Hepatocyte (in vitro differentiated cells): Measurements from ENCODE around the gene ABHD16A. TPM values are rescaled to one million over a fixed set of nuclear protein-coding genes. Genes with fewer than 3 reads are reported as not detected.
A peak's percentile ranks its signal among the peaks of the same experiment; 100 is the strongest.

ENCODE experiments used
- DNase-seq: peaks from one replicate; pipeline ENCODE4 v3.0.0-alpha.2; 2016; ENCODE audit warnings: low spot score
- H2AFZ ChIP-seq: fragments of 200-600 bp; sonication (generic); 2 replicates; pipeline ENCODE4 v1.6.0; 2016; ENCODE audit warnings: antibody characterized with exemption, mild to moderate bottlenecking
- H3K27ac ChIP-seq: fragments of 200-600 bp; sonication (generic); 2 replicates; pipeline ENCODE4 v1.5.1; 2016; ENCODE audit warnings: mild to moderate bottlenecking
- H3K27me3 ChIP-seq: fragments of 200-600 bp; sonication (generic); 2 replicates; pipeline ENCODE4 v1.6.1; 2016
- H3K36me3 ChIP-seq: fragments of 200-600 bp; sonication (generic); replicated peaks from 2 replicates; pipeline ENCODE4 v1.5.1; 2016; ENCODE audit warnings: low read depth; ENCODE audit not compliant: insufficient read depth
- H3K4me1 ChIP-seq: fragments of 200-600 bp; sonication (generic); 2 replicates; pipeline ENCODE4 v1.5.1; 2016; ENCODE audit warnings: mild to moderate bottlenecking, moderate library complexity; ENCODE audit not compliant: insufficient read depth
- H3K4me2 ChIP-seq: fragments of 200-600 bp; sonication (generic); 2 replicates; pipeline ENCODE4 v1.6.0; 2016
- H3K4me3 ChIP-seq: fragments of 200-600 bp; sonication (generic); 2 replicates; pipeline ENCODE4 v1.5.1; 2016; ENCODE audit warnings: mild to moderate bottlenecking
- H3K79me2 ChIP-seq: fragments of 200-600 bp; sonication (generic); 2 replicates; pipeline ENCODE4 v1.6.0; 2017; ENCODE audit warnings: mild to moderate bottlenecking
- H3K9me2 ChIP-seq: fragments of 200-600 bp; sonication (generic); replicated peaks from 2 replicates; pipeline ENCODE4 v1.6.0; 2017; ENCODE audit warnings: mild to moderate bottlenecking; ENCODE audit not compliant: insufficient read depth
- H3K9me3 ChIP-seq: fragments of 200-600 bp; sonication (generic); 2 replicates; pipeline ENCODE4 v1.5.1; 2016; ENCODE audit warnings: low read depth, mild to moderate bottlenecking
- H4K20me1 ChIP-seq: fragments of 200-600 bp; sonication (generic); 2 replicates; pipeline ENCODE4 v1.6.0; 2016; ENCODE audit warnings: mild to moderate bottlenecking; ENCODE audit not compliant: insufficient read depth, poor library complexity, severe bottlenecking
- CTCF ChIP-seq: fragments of 200-600 bp; sonication (generic); IDR thresholded peaks from 2 replicates; pipeline ENCODE4 v1.5.1; 2016; ENCODE audit warnings: antibody characterized with exemption, mild to moderate bottlenecking; ENCODE audit not compliant: poor library complexity
- EZH2 ChIP-seq: fragments of 200-600 bp; sonication (generic); IDR thresholded peaks from 2 replicates; pipeline ENCODE4 v1.6.1; 2016; ENCODE audit warnings: antibody characterized with exemption, mild to moderate bottlenecking, borderline replicate concordance
- EZH2phosphoT487 ChIP-seq: fragments of 200-600 bp; sonication (generic); IDR thresholded peaks from one replicate; pipeline ENCODE4 v1.6.1; 2018; ENCODE audit warnings: antibody characterized with exemption, mild to moderate bottlenecking, low read depth, moderate library complexity; ENCODE audit not compliant: unreplicated experiment, severe bottlenecking
- WGBS: methylation state at CpG from one replicate; pipeline ENCODE4 v1.1.6; 2016; ENCODE audit warnings: low lambda C conversion rate; ENCODE audit errors: missing lambda C conversion rate; 5-methylcytosine and 5-hydroxymethylcytosine counted together
- polyA plus RNA-seq: library from polyadenylated mRNA; unstranded; fragments of >200 nt; fragmentation: Nextera tagmentation; extraction: Ambion mirVana; gene quantifications from 2 replicates; pipeline ENCODE4 v1.2.1, GENCODE V29; 2016
- total RNA-seq: library from RNA; depleted of rRNA; stranded (reverse); fragments of >200 nt; gene quantifications from 2 replicates; pipeline ENCODE4 v1.2.3, GENCODE V29; 2014

Gene ABHD16A
- total and polyA plus RNA-seq, 2 experiments from 2014 or later, result 63.2 to 94.7 TPM

- no peaks in the 10 kb centered on the region for H3K36me3 ChIP-seq
- H2AFZ ChIP-seq, result no peak overlapping the region
- H3K4me2 ChIP-seq, result peak overlapping the region; percentile 91
- peaks cover 37% of the 10 kb centered on the region for H3K4me1 ChIP-seq
- peak; percentile 84 for DNase-seq
- H3K9me2 ChIP-seq, result no peaks in the 10 kb centered on the region
- no peaks in the 10 kb centered on the region for H3K9me3 ChIP-seq
- WGBS, result 15% methylated on average over 6 of the region's 6 CpGs
- H3K4me3 ChIP-seq, result no peak overlapping the region
- TF ChIP-seq EZH2 (no peak), CTCF (peak; percentile 29)
- H3K27ac ChIP-seq, result peak overlapping the region; percentile 99
- H3K27me3 ChIP-seq, result no peaks in the 10 kb centered on the region
- H4K20me1 ChIP-seq, result peaks cover 11% of the 10 kb centered on the region
- peaks cover 35% of the 10 kb centered on the region for H3K79me2 ChIP-seq
Observed at GRCh38 chr6:31737991-31738979, 35.2 kb upstream of the ABHD16A start.

DNA sequence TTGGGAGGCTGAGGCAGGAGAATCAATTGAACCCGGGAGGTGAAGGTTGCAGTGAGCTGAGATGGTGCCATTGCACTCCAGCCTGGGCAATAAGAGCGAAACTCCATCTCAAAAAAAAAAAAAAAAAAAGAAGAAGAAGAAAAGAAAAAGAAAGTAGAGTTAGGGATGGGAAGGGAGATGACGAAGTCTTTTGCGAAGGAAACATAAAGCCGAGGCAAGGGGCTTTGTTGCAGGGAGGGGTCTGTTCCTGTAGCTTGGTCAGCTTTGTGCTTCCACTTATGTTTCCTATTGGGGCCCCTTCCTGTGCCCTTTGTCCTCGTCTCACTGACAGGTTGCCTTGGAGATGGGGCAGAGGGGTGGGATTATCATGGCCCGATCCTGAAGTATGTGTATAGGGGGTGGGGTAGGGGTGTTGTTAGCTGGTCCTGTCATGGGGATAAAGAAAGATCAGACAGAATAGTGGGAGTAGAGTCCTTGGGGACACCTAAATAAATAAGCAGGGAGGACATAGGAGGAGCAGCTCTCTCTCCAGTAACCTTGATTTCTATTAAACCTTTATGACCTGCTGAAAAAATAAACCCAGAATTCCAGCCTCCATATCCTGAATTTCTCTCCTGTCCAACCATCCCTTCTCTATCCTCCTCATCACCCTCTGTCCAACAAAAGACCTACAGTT lies 34.3 kb upstream of the ABHD16A start:
- Histone ChIP-seq H3K79me2 (peaks cover 44% of the 10 kb centered on the region), H4K20me1 (peaks cover 11% of the 10 kb centered on the region), H3K4me3 (no peak overlapping the region), H2AFZ (no peak overlapping the region), H3K4me2 (peak overlapping the region; percentile 91), H3K9me2 (no peaks in the 10 kb centered on the region), H3K4me1 (peaks cover 37% of the 10 kb centered on the region), H3K27me3 (no peaks in the 10 kb centered on the region), H3K27ac (peak overlapping the region; percentile 99), H3K36me3 (no peaks in the 10 kb centered on the region), H3K9me3 (no peaks in the 10 kb centered on the region)
- WGBS, result 35% methylated on average over 7 of the region's 7 CpGs
- peak; percentile 86 for DNase-seq
- no peak for TF ChIP-seq CTCF
- TF ChIP-seq EZH2, result no peak
- TF ChIP-seq EZH2phosphoT487, result no peak

- Histone ChIP-seq H3K4me1 (peaks cover 38% of the 10 kb centered on the region), H3K4me3 (peak overlapping the region; percentile 99), H3K27ac (peak overlapping the region; percentile 99), H3K27me3 (no peaks in the 10 kb centered on the region), H3K9me2 (no peaks in the 10 kb centered on the region), H3K9me3 (no peaks in the 10 kb centered on the region), H4K20me1 (peaks cover 11% of the 10 kb centered on the region), H3K79me2 (peaks cover 50% of the 10 kb centered on the region), H2AFZ (no peak overlapping the region), H3K36me3 (no peaks in the 10 kb centered on the region), H3K4me2 (peak overlapping the region; percentile 91)
- TF ChIP-seq CTCF (no peak), EZH2 (no peak), EZH2phosphoT487 (no peak)
- peak; percentile 22 for DNase-seq
- 40% methylated on average over 10 of the region's 10 CpGs for WGBS
Observed at GRCh38 chr6:31736768-31737314, 33.7 kb upstream of the ABHD16A start.
